ENCODE measurements around the gene MCFD2. TPM values are rescaled to one million over a fixed set of nuclear protein-coding genes. Genes with fewer than 3 reads are reported as not detected.

MCFD2 gene
- total and polyA plus RNA-seq, 8 donors = 13.3 to 127 (median 43.3) TPM

DNA sequence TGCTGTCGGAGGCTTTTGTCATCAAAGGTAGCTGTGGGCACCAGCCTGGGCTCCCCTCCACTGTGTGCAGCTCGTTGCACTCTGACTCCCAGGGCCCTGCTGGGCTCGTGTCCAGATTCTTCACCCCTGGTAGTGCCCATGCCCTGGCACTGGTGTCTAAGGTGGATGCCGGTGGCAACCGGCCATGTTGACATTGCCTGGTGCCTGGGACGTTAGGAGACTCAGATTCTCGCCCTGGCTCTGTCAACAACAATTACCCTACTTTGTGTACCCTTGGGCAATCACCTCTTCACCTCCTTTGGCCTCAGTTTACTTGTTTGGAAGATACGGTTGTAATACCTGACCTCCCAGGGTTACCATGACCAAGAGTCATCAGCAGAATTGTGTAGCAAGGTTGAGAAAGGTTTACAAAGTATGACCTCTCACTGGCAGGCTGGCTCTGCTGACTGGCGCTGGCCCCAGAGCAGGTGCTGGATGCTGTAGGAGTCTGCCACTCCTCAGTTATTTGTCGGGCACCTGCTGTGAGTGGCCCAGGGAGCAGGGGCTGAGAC, 41.5 kb upstream of the MCFD2 start:
- peak in 1 of 2 donors; percentile 95 for DNase-seq
- TF ChIP-seq POLR2A (IDR thresholded peaks at IDR 0.05) (no peak), EP300 (IDR thresholded peaks at IDR 0.05) (no peak), POLR2AphosphoS5 (IDR thresholded peaks at IDR 0.05) (peak in 2 of 3 donors; percentile 82 to 93), CTCF (IDR thresholded peaks at IDR 0.05) (no peak)
- intact Hi-C loops (cut with DNase I; ENCODE audit: low total_unique reads) = no loop called here
- peaks cover 27 to 73% (median 70%) of the 10 kb centered on the region in 4 donors for H3K36me3 ChIP-seq
- H3K4me1 ChIP-seq = peaks cover 23 to 32% (median 27%) of the 10 kb centered on the region in 4 donors
- WGBS, 5 donors = 29 to 58% (median 51%) methylated on average over 8 to 10 of the region's 10 CpGs
- no peaks in the 10 kb centered on the region for H3K9me3 ChIP-seq
- no peak overlapping the region for H3K27ac ChIP-seq
- peaks cover 0 to 16% (median 0%) of the 10 kb centered on the region in 3 donors for H3K27me3 ChIP-seq
- H3K4me3 ChIP-seq = no peak overlapping the region

DNA sequence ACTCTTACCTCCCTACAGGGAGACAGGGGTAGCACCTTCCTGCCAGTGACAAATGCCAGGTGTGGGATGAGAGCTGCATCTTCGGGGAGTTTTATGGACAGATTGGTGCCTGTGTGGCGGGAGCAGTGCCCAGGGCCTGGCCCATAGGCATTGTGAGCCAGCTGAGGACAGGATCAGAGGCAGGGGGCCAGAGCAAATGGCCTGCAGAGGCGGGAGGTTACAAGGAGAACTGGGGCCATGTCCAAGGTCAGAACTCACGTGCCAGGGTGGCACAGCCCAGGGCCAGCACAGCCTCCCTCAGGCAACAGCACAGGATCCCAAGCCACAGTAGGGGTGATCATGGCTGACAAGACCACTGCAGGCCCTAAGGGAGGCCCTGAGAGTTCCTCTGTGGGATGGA, 40.2 kb upstream of the MCFD2 start:
- intact Hi-C loops (cut with DNase I; ENCODE audit: low total_unique reads) = no loop called here
- peaks cover 27 to 77% (median 76%) of the 10 kb centered on the region in 4 donors for H3K36me3 ChIP-seq

DNA sequence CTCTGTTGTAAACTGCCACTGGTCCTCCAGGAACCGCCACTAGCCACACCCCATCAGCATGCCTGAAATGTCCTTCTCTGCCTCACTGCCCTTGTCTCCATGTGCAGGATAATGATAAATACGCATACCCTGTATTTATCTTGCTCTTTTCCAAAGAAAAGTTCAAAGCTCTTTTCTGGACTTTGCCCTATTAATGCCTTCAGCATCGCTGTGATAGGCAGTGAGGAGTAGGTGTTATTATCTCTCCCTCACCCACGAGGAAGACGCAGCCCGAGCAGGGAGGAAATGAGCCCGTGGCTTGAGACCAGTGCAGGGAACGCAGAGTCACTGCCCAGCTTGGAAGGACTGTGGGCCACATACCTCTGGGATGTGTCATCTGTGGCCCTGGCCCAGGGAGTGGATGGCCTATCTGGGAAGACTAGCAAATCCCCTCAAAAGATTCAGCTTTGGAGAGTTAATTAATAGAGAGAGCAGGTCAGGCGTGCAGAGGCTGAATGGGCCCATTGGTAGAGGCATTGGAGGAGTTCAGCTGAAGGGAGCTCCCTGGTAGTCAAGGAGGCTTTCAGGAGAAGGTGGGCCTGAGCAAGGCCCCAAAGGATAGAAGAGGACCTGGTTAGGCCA, 39.5 kb upstream of the MCFD2 start:
- TF ChIP-seq CTCF (IDR thresholded peaks at IDR 0.05) = no peak
- peak in 2 of 3 donors; percentile 32 to 64 for TF ChIP-seq POLR2AphosphoS5 (IDR thresholded peaks at IDR 0.05)
- TF ChIP-seq EP300 (IDR thresholded peaks at IDR 0.05) = no peak
- TF ChIP-seq POLR2A (IDR thresholded peaks at IDR 0.05) = no peak
- peaks cover 23 to 37% (median 27%) of the 10 kb centered on the region in 4 donors for H3K4me1 ChIP-seq
- peak; percentile 43 to 47 for DNase-seq
- WGBS, 5 donors = 35 to 45% (median 40%) methylated on average over 5 to 9 of the region's 9 CpGs
- intact Hi-C loops (cut with DNase I; ENCODE audit: low total_unique reads) = no loop called here
- peak overlapping the region in 4 of 5 donors; percentile 58 to 76 (median 66) for H3K27ac ChIP-seq
- H3K27me3 ChIP-seq = peaks cover 0 to 16% (median 0%) of the 10 kb centered on the region in 3 donors
- H3K4me3 ChIP-seq = no peak overlapping the region
- no peaks in the 10 kb centered on the region for H3K9me3 ChIP-seq
- peaks cover 27 to 77% (median 74%) of the 10 kb centered on the region in 4 donors for H3K36me3 ChIP-seq

More for the DNA sequence above, 40.2 kb upstream of the MCFD2 start:
- Histone ChIP-seq H3K4me3 (no peak overlapping the region), H3K27ac (peak overlapping the region in 4 of 5 donors; percentile 58 to 76 (median 66)), H3K9me3 (no peaks in the 10 kb centered on the region), H3K4me1 (peaks cover 23 to 36% (median 27%) of the 10 kb centered on the region in 4 donors), H3K27me3 (peaks cover 0 to 16% (median 0%) of the 10 kb centered on the region in 3 donors)
- no peak for TF ChIP-seq POLR2A (IDR thresholded peaks at IDR 0.05)
- no peak for TF ChIP-seq EP300 (IDR thresholded peaks at IDR 0.05)
- TF ChIP-seq POLR2AphosphoS5 (IDR thresholded peaks at IDR 0.05) = no peak
- no peak for TF ChIP-seq CTCF (IDR thresholded peaks at IDR 0.05)
- DNase-seq = no peak
- 66 to 90% (median 81%) methylated on average over 4 of the region's 4 CpGs for WGBS, 5 donors

DNA sequence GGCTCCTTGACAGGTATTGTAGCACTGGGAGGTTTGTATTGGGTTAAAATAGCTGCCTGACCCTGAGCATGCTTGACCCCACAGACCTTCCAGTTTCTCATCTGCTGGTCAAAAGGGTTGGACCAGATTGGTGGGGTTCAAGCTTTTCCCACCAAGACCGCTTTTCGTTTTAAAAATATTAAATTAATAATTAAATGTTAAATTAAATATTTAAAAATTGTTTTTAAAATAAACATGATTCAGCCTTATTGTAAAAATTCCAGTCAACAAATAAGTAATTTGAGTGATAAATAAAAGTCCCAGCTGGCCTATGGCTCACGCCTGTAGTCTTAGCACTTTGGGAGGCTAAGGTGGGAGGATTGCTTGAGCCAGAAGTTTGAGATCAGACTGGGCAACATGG, 36.6 kb upstream of the MCFD2 start:
- WGBS, 5 donors = 97 to 99% (median 98%) methylated on average over 3 of the region's 3 CpGs
- no peak for TF ChIP-seq POLR2AphosphoS5 (IDR thresholded peaks at IDR 0.05)

More for the DNA sequence above, 36.6 kb upstream of the MCFD2 start:
- peaks cover 10 to 48% (median 46%) of the 10 kb centered on the region in 4 donors for H3K36me3 ChIP-seq
- no peak overlapping the region for H3K27ac ChIP-seq
- intact Hi-C loops (cut with DNase I; ENCODE audit: low total_unique reads) = no loop called here
- no peak overlapping the region for H3K4me3 ChIP-seq
- DNase-seq = no peak
- H3K27me3 ChIP-seq = peaks cover 0 to 4% (median 0%) of the 10 kb centered on the region in 3 donors
- H3K9me3 ChIP-seq = no peaks in the 10 kb centered on the region
- peaks cover 20 to 29% (median 24%) of the 10 kb centered on the region in 4 donors for H3K4me1 ChIP-seq
